GM12872 (cell line): ENCODE results near the gene SMIM30.

Experiments
- CTCF ChIP-seq: IDR thresholded peaks from 3 replicates; pipeline ENCODE4 v1.5.1; 2011; ENCODE audit warnings: low read depth, mild to moderate bottlenecking, low read length, moderate library complexity; ENCODE audit not compliant: insufficient read depth

The SMIM30 gene

GRCh38 chr7:113099284-113099919 lies 19.0 kb downstream of the SMIM30 start:
- no peak for TF ChIP-seq CTCF

- TF ChIP-seq CTCF, result no peak
Observed at GRCh38 chr7:113094517-113095249, 23.7 kb downstream of the SMIM30 start.

- TF ChIP-seq CTCF, result no peak
Observed at GRCh38 chr7:113093561-113093960, 24.8 kb downstream of the SMIM30 start.

GRCh38 chr7:113092762-113093161 lies 25.6 kb downstream of the SMIM30 start:
- no peak for TF ChIP-seq CTCF

- no peak for TF ChIP-seq CTCF
Observed at GRCh38 chr7:113087071-113087998, 31.0 kb downstream of the SMIM30 start.

GRCh38 chr7:113086431-113086888 lies 31.9 kb downstream of the SMIM30 start, which contains the start of gene GPR85:
GPR85 (minus strand) TSS chr7:113086827; CDS start chr7:113084721, 2,106 bp downstream.
- no peak for TF ChIP-seq CTCF
